H1 (cell line): ENCODE results near the gene RAB26. TPM values are rescaled to one million over a fixed set of nuclear protein-coding genes. Genes with fewer than 3 reads are reported as not detected.

ENCODE experiments used
- BACH1 ChIP-seq: IDR thresholded peaks from 2 replicates; pipeline ENCODE4 v1.6.1; 2012; ENCODE audit warnings: low read length, improper control_type of control experiment
- BRCA1 ChIP-seq: IDR thresholded peaks from 2 replicates; pipeline ENCODE4 v1.6.1; 2012; ENCODE audit warnings: low read depth, low read length, improper control_type of control experiment
- CHD1 ChIP-seq: IDR thresholded peaks from 2 replicates; pipeline ENCODE4 v1.6.1; 2012; ENCODE audit warnings: low read depth, low read length, improper control_type of control experiment
- CTBP2 ChIP-seq: IDR thresholded peaks from 2 replicates; pipeline ENCODE4 v1.7.0; 2011; ENCODE audit warnings: borderline replicate concordance, mild to moderate bottlenecking, moderate library complexity, mixed read lengths, low read length; ENCODE audit not compliant: insufficient read depth, insufficient read length
- EZH2 ChIP-seq: fragments of 200-600 bp; sonication (generic); IDR thresholded peaks from 2 replicates; pipeline ENCODE4 v1.7.1; 2012; ENCODE audit warnings: low read depth, mild to moderate bottlenecking, moderate library complexity, low read length, inconsistent platforms; ENCODE audit not compliant: severe bottlenecking
- JUN ChIP-seq: IDR thresholded peaks from 2 replicates; pipeline ENCODE4 v1.6.1; 2011; ENCODE audit warnings: low read depth, mild to moderate bottlenecking, improper control_type of control experiment, low read length
- JUND ChIP-seq: IDR thresholded peaks from 2 replicates; pipeline ENCODE4 v1.6.1; 2011; ENCODE audit warnings: mild to moderate bottlenecking, improper control_type of control experiment, low read length
- KDM4A ChIP-seq: IDR thresholded peaks from one replicate; pipeline ENCODE4 v1.7.1; 2012; ENCODE audit warnings: low read depth, mild to moderate bottlenecking, moderate library complexity, low read length, inconsistent platforms; ENCODE audit not compliant: severe bottlenecking
- NRF1 ChIP-seq: IDR thresholded peaks from 2 replicates; pipeline ENCODE4 v1.6.1; 2011; ENCODE audit warnings: mild to moderate bottlenecking, low read depth, low read length, improper control_type of control experiment
- POU5F1 ChIP-seq: IDR thresholded peaks from 2 replicates; pipeline ENCODE4 v1.6.1; 2011; ENCODE audit warnings: low read depth, mild to moderate bottlenecking, low read length, moderate library complexity
- RBBP5 ChIP-seq: IDR thresholded peaks from 2 replicates; pipeline ENCODE4 v1.7.1; 2012; ENCODE audit warnings: low read depth, mild to moderate bottlenecking, inconsistent platforms, low read length, moderate library complexity, borderline replicate concordance
- RNF2 ChIP-seq: fragments of 200-900, 300-1000 bp; sonication (generic); IDR thresholded peaks from 2 replicates; pipeline ENCODE4 v1.7.1; 2016; ENCODE audit warnings: borderline replicate concordance, low read depth, mild to moderate bottlenecking, antibody characterized with exemption, low read length; ENCODE audit not compliant: poor library complexity, severe bottlenecking; ENCODE audit errors: missing control alignments
- SRF ChIP-seq: IDR thresholded peaks from 2 replicates; pipeline ENCODE4 v1.6.1; 2011; ENCODE audit warnings: mild to moderate bottlenecking, low read depth, low read length, moderate library complexity
- TAF1 ChIP-seq: IDR thresholded peaks from 2 replicates; pipeline ENCODE4 v1.6.1; 2011; ENCODE audit warnings: mild to moderate bottlenecking, low read depth, low read length
- polyA plus RNA-seq, 7 experiments: library from polyadenylated mRNA; depleted of rRNA in 3 of 7; stranded (reverse) in 5 of 7; unstranded in 2 of 7; fragments of >200 nt in 5 of 7; fragments of 200-250 nt in 2 of 7; gene quantifications; 1 replicate in 5 of 7; 2 replicates in 1 of 7; 4 replicates in 1 of 7; pipeline versions ENCODE4 v1.2.1 to v1.2.3, GENCODE V29; 2011 to 2013; ENCODE audit warnings: missing spikeins in 2 of 7, mixed read lengths in 2 of 7
- total RNA-seq: library from RNA; stranded (reverse); fragmentation: NEBNext Ultra II Directional; extraction: Animal tissue kit (Norgen Biotek cat#: 25700); gene quantifications from 2 replicates; pipeline ENCODE4 v1.2.1, GENCODE V29; 2021

RAB26 gene
- total and polyA plus RNA-seq, 2 of the 8 experiments (the other 6 are each of a cell fraction or from before 2014, with no cell fraction given) = 4.3 to 5.4 TPM

DNA sequence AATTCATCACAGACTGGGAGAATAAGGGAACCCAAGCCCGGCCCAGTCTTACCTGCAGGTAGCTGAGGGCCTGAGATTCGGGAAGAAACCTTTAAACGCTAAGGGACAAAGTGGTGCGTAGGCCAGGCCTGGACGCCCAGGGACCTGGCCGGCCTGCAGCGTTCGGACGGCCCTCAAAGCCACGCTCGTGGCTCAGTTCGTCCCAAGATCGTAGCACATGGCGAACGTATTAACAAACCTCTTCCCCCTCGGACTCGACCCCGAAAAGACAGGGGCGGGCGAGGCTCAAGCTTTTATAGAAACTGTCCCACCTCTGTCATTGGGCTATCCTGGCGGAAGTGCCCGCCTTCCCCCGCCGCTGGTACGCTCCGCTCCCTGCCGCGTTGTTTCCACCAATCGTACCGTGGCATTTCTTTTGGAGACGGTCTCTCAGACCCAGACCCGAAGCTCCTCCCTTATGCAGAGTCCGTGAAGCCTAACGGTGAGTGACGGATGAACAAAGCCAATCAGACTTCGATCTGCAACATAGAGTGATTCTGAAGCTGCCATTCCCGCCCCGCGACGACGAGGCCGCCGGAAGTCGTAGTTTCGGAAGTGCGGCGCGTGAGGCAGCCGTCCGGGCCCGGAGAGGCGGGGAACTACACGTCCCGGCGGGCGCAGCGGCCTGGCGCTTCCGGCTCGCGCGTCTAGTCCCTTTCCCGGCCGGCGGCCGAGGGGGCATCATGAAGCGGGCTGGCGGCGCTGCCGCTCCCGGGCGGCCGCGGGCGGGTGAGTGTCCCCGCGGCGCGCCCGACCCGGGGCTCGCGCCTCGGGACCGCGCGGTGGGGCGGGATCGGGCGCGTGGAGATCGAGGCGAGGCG is 6.9 kb downstream of the RAB26 start, which contains the start of gene TRAF7 (continued):
- TF ChIP-seq CTBP2 (no peak), CHD1 (peak; percentile 63), EZH2 (no peak), NRF1 (peak; percentile 17; the same call in 1 of the 2 replicates), KDM4A (no peak), JUN (no peak), POU5F1 (no peak), BRCA1 (no peak), JUND (no peak), SRF (no peak; the same call in 1 of the 2 replicates), RBBP5 (no peak), BACH1 (no peak), TAF1 (peak; percentile 100), RNF2 (no peak)
